B cell (primary cell): ENCODE data around the gene ZBTB11. TPM values are rescaled to one million over a fixed set of nuclear protein-coding genes. Genes with fewer than 3 reads are reported as not detected.

Experiments used
- ATAC-seq: fragments of 200-7000 bp; cut with Tn5 transposase; one replicate; pipeline ENCODE4 v1.10.0; 2021; ENCODE audit warnings: low read depth, mild to moderate bottlenecking, moderate number of reproducible peaks, moderate library complexity
- CTCF ChIA-PET: fragments of 350-600 bp; sonication (Branson Sonifier 250); formaldehyde crosslinking; loops from one replicate; lab custom pipeline; 2021; ENCODE audit warnings: antibody characterized with exemption, inconsistent platforms; lab: Charles Lee
- POLR2A ChIA-PET: fragments of 350-600 bp; sonication (Branson Sonifier 250); formaldehyde crosslinking; loops from one replicate; lab custom pipeline; 2021; ENCODE audit warnings: antibody characterized with exemption; lab: Charles Lee
- DNase-seq: peaks from one replicate; pipeline ENCODE4 v3.0.0; 2013
- H2AFZ ChIP-seq: 2 replicates; pipeline ENCODE4 v1.6.1; 2012; ENCODE audit warnings: mild to moderate bottlenecking, low read depth, low read length; ENCODE audit not compliant: insufficient read depth, poor library complexity, severe bottlenecking
- H3K27ac ChIP-seq, 2 donors: 1 replicate in 1 of 2; 2 replicates in 1 of 2; pipeline ENCODE4 v1.5.1; 2012 to 2013; ENCODE audit warnings: low read length in 2 of 2, mild to moderate bottlenecking in 2 of 2, moderate library complexity in 1 of 2
- H3K27me3 ChIP-seq, 4 experiments: fragments of 200-600 bp in 1 of 4; sonication (generic) in 1 of 4; replicated peaks in 1 of 4; 1 replicate in 2 of 4; 2 replicates in 2 of 4; pipeline versions ENCODE4 v1.6.1 to v1.7.0; 2013 to 2016; ENCODE audit warnings: low read length in 3 of 4, mild to moderate bottlenecking in 2 of 4, mixed read lengths in 1 of 4, moderate library complexity in 1 of 4; ENCODE audit not compliant: insufficient read depth in 4 of 4, control insufficient read depth in 3 of 4; ENCODE audit errors: control extremely low read depth in 1 of 4
- H3K36me3 ChIP-seq, 2 experiments: replicated peaks in 1 of 2; 1 replicate in 1 of 2; 2 replicates in 1 of 2; pipeline versions ENCODE4 v1.6.1 to v1.7.1; 2013; ENCODE audit warnings: low read length in 1 of 2; ENCODE audit not compliant: insufficient read depth in 2 of 2, control insufficient read depth in 1 of 2; ENCODE audit errors: control extremely low read depth in 1 of 2, extremely low read depth in 1 of 2
- H3K4me1 ChIP-seq, 2 donors: fragments of 200-600 bp in 1 of 2; sonication (generic) in 1 of 2; 1 replicate in 1 of 2; 2 replicates in 1 of 2; pipeline versions ENCODE4 v1.5.1 to v1.6.1; 2013 to 2017; ENCODE audit warnings: low read length in 2 of 2; ENCODE audit not compliant: control insufficient read depth in 2 of 2, insufficient read depth in 2 of 2
- H3K4me2 ChIP-seq: replicated peaks from 2 replicates; pipeline ENCODE3; 2012; ENCODE audit warnings: mild to moderate bottlenecking, low read depth, low read length; ENCODE audit not compliant: poor library complexity, severe bottlenecking
- H3K4me3 ChIP-seq, 5 experiments: fragments of 200-600 bp in 1 of 5; sonication (generic) in 1 of 5; 1 replicate in 3 of 5; 2 replicates in 2 of 5; pipeline versions ENCODE4 v1.5.1 to v1.7.0; 2011 to 2016; ENCODE audit warnings: low read length in 4 of 5, mild to moderate bottlenecking in 4 of 5, low read depth in 2 of 5, control low read depth in 1 of 5, moderate library complexity in 1 of 5; ENCODE audit not compliant: insufficient read depth in 1 of 5; ENCODE audit errors: control extremely low read depth in 1 of 5, extremely low read depth in 1 of 5
- H3K79me2 ChIP-seq: fragments of 200-600 bp; sonication (generic); one replicate; pipeline ENCODE4 v1.6.0; 2016; ENCODE audit warnings: low read length; ENCODE audit not compliant: control insufficient read depth, insufficient read depth
- H3K9ac ChIP-seq: fragments of 200-600 bp; sonication (generic); 2 replicates; pipeline ENCODE4 v1.6.1; 2017; ENCODE audit warnings: mild to moderate bottlenecking, low read length, moderate library complexity
- H3K9me3 ChIP-seq, 3 donors: one replicate each; pipeline versions ENCODE4 v1.6.1 to v1.7.1; 2013; ENCODE audit warnings: low read length in 2 of 3; ENCODE audit not compliant: control insufficient read depth in 2 of 3, insufficient read depth in 1 of 3; ENCODE audit errors: control extremely low read depth in 1 of 3
- H4K20me1 ChIP-seq: 2 replicates; pipeline ENCODE4 v1.6.0; 2012; ENCODE audit warnings: mild to moderate bottlenecking, low read length; ENCODE audit not compliant: insufficient read depth, control insufficient read depth, poor library complexity, severe bottlenecking
- H3K27ac Mint-ChIP-seq: one replicate; pipeline ENCODE4 v1.8.0; 2021; ENCODE audit warnings: mixed read lengths
- H3K27me3 Mint-ChIP-seq: one replicate; pipeline ENCODE4 v1.8.0; 2021; ENCODE audit warnings: mixed read lengths
- H3K4me1 Mint-ChIP-seq: one replicate; pipeline ENCODE4 v1.8.0; 2021; ENCODE audit warnings: mixed read lengths
- H3K4me3 Mint-ChIP-seq: one replicate; pipeline ENCODE4 v1.8.0; 2021; ENCODE audit warnings: mixed read lengths
- H3K9me3 Mint-ChIP-seq: one replicate; pipeline ENCODE4 v1.8.0; 2022; ENCODE audit warnings: mixed read lengths; ENCODE audit not compliant: insufficient read depth
- EZH2 ChIP-seq: IDR thresholded peaks from 2 replicates; pipeline ENCODE4 v1.6.1; 2012; ENCODE audit warnings: borderline replicate concordance, low read depth, mild to moderate bottlenecking, moderate library complexity, low read length; ENCODE audit not compliant: insufficient read depth, poor library complexity, severe bottlenecking
- WGBS: methylation state at CpG from one replicate; pipeline ENCODE4 v1.1.5; 2013; ENCODE audit warnings: missing lambda C conversion rate; ENCODE audit not compliant: insufficient coverage; 5-methylcytosine and 5-hydroxymethylcytosine counted together
- intact Hi-C: fragments of 100-400 bp; cut with micrococcal nuclease; formaldehyde crosslinking; loops from one replicate; pipeline ENCODE4 v1.10.0; 2022
- polyA plus RNA-seq: library from polyadenylated mRNA; depleted of rRNA; stranded (reverse); fragments of >200 nt; gene quantifications from 2 replicates; pipeline ENCODE4 v1.2.3, GENCODE V29; 2012
- total RNA-seq, 2 donors: library from RNA; stranded (reverse); fragments of 120-200 nt in 1 of 2; gene quantifications; 1 replicate in 1 of 2; 2 replicates in 1 of 2; pipeline versions ENCODE4 v1.2.3 to v1.2.4, GENCODE V29; 2013 to 2022
- TF ChIP-seq, protein P1 (sequence below): fragments of 200-600 bp; IDR thresholded peaks from one replicate; pipeline ENCODE4 v1.8.0; 2022; ENCODE audit warnings: antibody characterized with exemption, mild to moderate bottlenecking

ZBTB11 gene
- total and polyA plus RNA-seq, 2 donors (not counting 1 experiment from before 2014, with no cell fraction given): 16.3 to 42.6 TPM

DNA sequence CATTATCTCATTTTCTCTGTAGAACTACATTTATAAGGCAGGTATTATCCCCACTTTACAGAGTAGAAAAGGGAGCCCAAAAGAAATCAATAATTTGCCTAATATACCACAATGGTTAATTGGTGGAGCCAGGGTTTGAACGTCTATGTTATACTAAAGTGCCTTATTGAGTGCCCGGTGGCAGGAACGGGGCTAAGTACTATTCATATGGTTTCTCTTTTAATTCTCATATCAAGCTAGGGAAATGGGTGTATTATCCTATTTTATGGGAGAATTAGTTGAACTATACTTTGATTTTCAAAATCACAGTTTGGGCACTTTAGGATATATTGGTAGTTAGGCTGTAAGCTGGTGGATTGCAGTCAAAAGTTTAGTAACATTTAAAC is 49.0 kb upstream of the ZBTB11 start:
- Histone ChIP-seq H3K4me3 (peak overlapping the region; percentile 77 to 99 (median 84)), H3K27ac (no peak overlapping the region), H2AFZ (peak overlapping the region; percentile 98), H3K27me3 (no peaks in the 10 kb centered on the region), H3K79me2 (peaks cover 18% of the 10 kb centered on the region), H3K36me3 (peaks cover 2 to 7% of the 10 kb centered on the region in 2 experiments), H3K9ac (peak overlapping the region; percentile 91), H3K4me2 (peak overlapping the region; percentile 76), H3K9me3 (no peaks in the 10 kb centered on the region), H3K4me1 (peaks cover 28 to 32% of the 10 kb centered on the region in 2 donors), H4K20me1 (no peaks in the 10 kb centered on the region)
- CTCF ChIA-PET: interaction anchor here (1.4 kb wide), 1 partner anchor 53 kb away, joined by 3 read pairs; the partner anchor contains the start of gene NXPE3
- DNase-seq: no peak
- POLR2A ChIA-PET: interaction anchor here (1.6 to 1.7 kb wide), 2 partner anchors 40 to 49 kb away, joined by 9 to 11 read pairs; partner anchors contain the start of genes RPL24 and ZBTB11
- Mint-ChIP-seq H3K4me3 (peak overlapping the region; percentile 100), H3K27me3 (no peaks in the 10 kb centered on the region), H3K9me3 (no peaks in the 10 kb centered on the region), H3K27ac (no peak overlapping the region), H3K4me1 (peaks cover 33% of the 10 kb centered on the region)
- intact Hi-C loops: loop anchor here (2.0 kb wide), 3 partner anchors 151 to 1465 kb away; partner anchors contain the start of genes PCNP, TBC1D23 and TFG
- WGBS: no CpG with 5 or more reads among the region's 3 CpGs
- TF ChIP-seq, protein P1, sequence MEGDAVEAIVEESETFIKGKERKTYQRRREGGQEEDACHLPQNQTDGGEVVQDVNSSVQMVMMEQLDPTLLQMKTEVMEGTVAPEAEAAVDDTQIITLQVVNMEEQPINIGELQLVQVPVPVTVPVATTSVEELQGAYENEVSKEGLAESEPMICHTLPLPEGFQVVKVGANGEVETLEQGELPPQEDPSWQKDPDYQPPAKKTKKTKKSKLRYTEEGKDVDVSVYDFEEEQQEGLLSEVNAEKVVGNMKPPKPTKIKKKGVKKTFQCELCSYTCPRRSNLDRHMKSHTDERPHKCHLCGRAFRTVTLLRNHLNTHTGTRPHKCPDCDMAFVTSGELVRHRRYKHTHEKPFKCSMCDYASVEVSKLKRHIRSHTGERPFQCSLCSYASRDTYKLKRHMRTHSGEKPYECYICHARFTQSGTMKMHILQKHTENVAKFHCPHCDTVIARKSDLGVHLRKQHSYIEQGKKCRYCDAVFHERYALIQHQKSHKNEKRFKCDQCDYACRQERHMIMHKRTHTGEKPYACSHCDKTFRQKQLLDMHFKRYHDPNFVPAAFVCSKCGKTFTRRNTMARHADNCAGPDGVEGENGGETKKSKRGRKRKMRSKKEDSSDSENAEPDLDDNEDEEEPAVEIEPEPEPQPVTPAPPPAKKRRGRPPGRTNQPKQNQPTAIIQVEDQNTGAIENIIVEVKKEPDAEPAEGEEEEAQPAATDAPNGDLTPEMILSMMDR: no peak
- no peak for ATAC-seq

- no peaks in the 10 kb centered on the region for H3K27me3 Mint-ChIP-seq
- CTCF ChIA-PET: interaction anchor here (0.8 to 1.8 kb wide), 9 partner anchors 9 to 504 kb away, joined by 3 to 7 read pairs (median 4); partner anchors contain the start of genes NXPE3 and PCNP
- peaks cover 36% of the 10 kb centered on the region for H3K4me1 Mint-ChIP-seq
Measured at GRCh38 chr3:101725194-101725889, 48.4 kb upstream of the ZBTB11 start.

More at GRCh38 chr3:101725194-101725889, 48.4 kb upstream of the ZBTB11 start:
- H3K9me3 ChIP-seq: no peaks in the 10 kb centered on the region
- 0% methylated on average over 16 of the region's 21 CpGs for WGBS
- H3K4me3 ChIP-seq: peak overlapping the region; percentile 77 to 99 (median 84)
- DNase-seq (peak; percentile 36), ATAC-seq (peak; percentile 13)
- no peaks in the 10 kb centered on the region for H4K20me1 ChIP-seq
- H3K4me3 Mint-ChIP-seq: peak overlapping the region; percentile 100
- H3K27ac ChIP-seq: peak overlapping the region; percentile 70 to 74
- H2AFZ ChIP-seq: peak overlapping the region; percentile 98
- H3K79me2 ChIP-seq: peaks cover 18% of the 10 kb centered on the region
- H3K9me3 Mint-ChIP-seq: no peaks in the 10 kb centered on the region
- peaks cover 0 to 7% of the 10 kb centered on the region in 2 experiments for H3K36me3 ChIP-seq
- peak overlapping the region; percentile 99 for H3K27ac Mint-ChIP-seq
- POLR2A ChIA-PET: interaction anchor here (0.7 to 1.7 kb wide), 7 partner anchors 23 to 151 kb away, joined by 3 to 11 read pairs (median 7); partner anchors contain the start of genes NXPE3, PCNP, RPL24 and ZBTB11
- intact Hi-C loops: loop anchor here (2.0 kb wide), 3 partner anchors 151 to 1465 kb away; partner anchors contain the start of genes PCNP, TBC1D23 and TFG
- TF ChIP-seq, protein P1: no peak
- TF ChIP-seq EZH2: no peak
- no peaks in the 10 kb centered on the region for H3K27me3 ChIP-seq
- peak overlapping the region; percentile 76 for H3K4me2 ChIP-seq
- H3K4me1 ChIP-seq: peaks cover 30 to 34% of the 10 kb centered on the region in 2 donors
- H3K9ac ChIP-seq: peak overlapping the region; percentile 91
